ENCODE results near the gene C14orf180.

DNA sequence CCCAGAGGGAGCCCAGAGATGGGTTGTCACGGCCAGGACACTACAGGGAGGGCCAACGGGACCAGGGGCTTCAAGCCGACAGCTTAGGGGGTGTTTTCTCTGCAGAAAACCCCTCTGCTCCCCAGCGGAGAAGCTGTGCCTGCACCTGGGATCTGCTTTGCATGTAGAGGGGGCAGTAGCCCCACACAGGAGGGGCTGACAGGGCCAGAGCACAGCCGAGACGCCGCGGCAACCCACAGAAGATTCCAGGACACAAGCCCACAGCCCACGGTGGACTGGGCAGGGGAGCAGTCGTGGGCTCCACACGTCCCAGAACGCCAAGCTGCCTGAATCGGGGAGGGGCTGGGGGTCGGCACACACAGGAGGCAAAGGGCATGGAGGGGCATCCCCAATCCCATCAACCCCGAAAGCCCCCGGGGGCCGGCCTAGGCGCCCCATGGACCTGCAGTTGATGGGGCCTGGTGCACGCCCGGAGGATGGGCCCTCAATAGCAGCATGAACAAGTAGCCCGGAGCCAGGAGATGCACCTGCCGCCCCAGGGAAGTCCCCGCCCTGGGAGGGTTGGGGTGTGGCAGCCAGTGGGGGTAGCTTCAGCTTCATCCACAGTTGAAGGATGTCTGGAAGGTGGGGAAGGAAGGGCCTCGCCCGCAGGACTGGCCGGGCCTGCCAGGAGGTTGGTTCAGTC lies 55.5 kb downstream of the C14orf180 start:
- TF ChIP-seq EZH2phosphoT487 (IDR thresholded peaks at IDR 0.05; ENCODE audit: insufficient read depth, low read depth) (no peak), EZH2 (IDR thresholded peaks at IDR 0.05; ENCODE audit: insufficient read depth, poor library complexity, severe bottlenecking) (no peak)
